ENCODE measurements around the gene SAP30. TPM values are rescaled to one million over a fixed set of nuclear protein-coding genes. Genes with fewer than 3 reads are reported as not detected.

The SAP30 gene
- total RNA-seq, 4 donors from 2014 or later = 22.2 to 47.9 (median 29.8) TPM

- 73 to 88% methylated on average over 1 of the region's 1 CpG for WGBS, 2 donors
- Histone ChIP-seq H3K27me3 (no peaks in the 10 kb centered on the region), H3K4me1 (no peaks in the 10 kb centered on the region), H3K4me3 (replicated peaks in 1 of 3) (no peak overlapping the region), H3K36me3 (no peaks in the 10 kb centered on the region), H3K27ac (no peak overlapping the region), H3K9me3 (no peaks in the 10 kb centered on the region)
- no peak for DNase-seq
- intact Hi-C loops (cut with DNase I) = no loop called here
- TF ChIP-seq POLR2A (IDR thresholded peaks at IDR 0.05) (no peak), CTCF (IDR thresholded peaks at IDR 0.05) (no peak)
Measured at GRCh38 chr4:173413036-173413435, 42.3 kb downstream of the SAP30 start.

GRCh38 chr4:173414456-173414855 lies 43.7 kb downstream of the SAP30 start:
- WGBS, 2 donors = 73 to 88% methylated on average over 3 of the region's 3 CpGs
- TF ChIP-seq POLR2A (IDR thresholded peaks at IDR 0.05) = no peak
- no peak for TF ChIP-seq CTCF (IDR thresholded peaks at IDR 0.05)
- no peaks in the 10 kb centered on the region for H3K36me3 ChIP-seq
- no peaks in the 10 kb centered on the region for H3K9me3 ChIP-seq
- intact Hi-C loops (cut with DNase I) = no loop called here
- H3K4me1 ChIP-seq = no peaks in the 10 kb centered on the region
- no peak for DNase-seq
- H3K27me3 ChIP-seq = no peaks in the 10 kb centered on the region
- no peak overlapping the region for H3K27ac ChIP-seq
- no peak overlapping the region for H3K4me3 ChIP-seq (replicated peaks in 1 of 3)

- H3K9me3 ChIP-seq = no peaks in the 10 kb centered on the region
- no peak overlapping the region for H3K27ac ChIP-seq
- no peaks in the 10 kb centered on the region for H3K36me3 ChIP-seq
- no peak overlapping the region for H3K4me3 ChIP-seq (replicated peaks in 1 of 3)
- intact Hi-C loops (cut with DNase I) = loop anchor here (5.0 kb wide), 2 partner anchors 77 to 393 kb away; no protein-coding TSS in a partner anchor
- 95% methylated on average over 3 of the region's 3 CpGs for WGBS, 2 donors
- TF ChIP-seq CTCF (IDR thresholded peaks at IDR 0.05) = no peak
- TF ChIP-seq POLR2A (IDR thresholded peaks at IDR 0.05) = no peak
- H3K27me3 ChIP-seq = no peaks in the 10 kb centered on the region
- no peaks in the 10 kb centered on the region for H3K4me1 ChIP-seq
- no peak for DNase-seq
Measured at GRCh38 chr4:173415092-173415491, 44.3 kb downstream of the SAP30 start.

GRCh38 chr4:173415885-173416653 lies 45.3 kb downstream of the SAP30 start:
- TF ChIP-seq CTCF (IDR thresholded peaks at IDR 0.05) = no peak
- TF ChIP-seq POLR2A (IDR thresholded peaks at IDR 0.05) = no peak
- no peaks in the 10 kb centered on the region for H3K4me1 ChIP-seq
- no peak overlapping the region for H3K4me3 ChIP-seq (replicated peaks in 1 of 3)
- WGBS, 2 donors = 85 to 90% methylated on average over 26 of the region's 26 CpGs
- peak in 1 of 2 donors; percentile 7 for DNase-seq
- no peaks in the 10 kb centered on the region for H3K9me3 ChIP-seq
- H3K27ac ChIP-seq = no peak overlapping the region
- intact Hi-C loops (cut with DNase I) = loop anchor here (2.0 to 5.0 kb wide), 3 partner anchors 76 to 394 kb away; no protein-coding TSS in a partner anchor
- H3K36me3 ChIP-seq = no peaks in the 10 kb centered on the region
- H3K27me3 ChIP-seq = no peaks in the 10 kb centered on the region

GRCh38 chr4:173417833-173418232 lies 47.1 kb downstream of the SAP30 start:
- H3K27ac ChIP-seq = no peak overlapping the region
- no peak for DNase-seq
- intact Hi-C loops (cut with DNase I) = loop anchor here (2.0 to 5.0 kb wide), 3 partner anchors 74 to 396 kb away; no protein-coding TSS in a partner anchor
- H3K4me1 ChIP-seq = no peaks in the 10 kb centered on the region
- no peak overlapping the region for H3K4me3 ChIP-seq (replicated peaks in 1 of 3)
- H3K9me3 ChIP-seq = no peaks in the 10 kb centered on the region
- H3K36me3 ChIP-seq = no peaks in the 10 kb centered on the region
- TF ChIP-seq POLR2A (IDR thresholded peaks at IDR 0.05) (no peak), CTCF (IDR thresholded peaks at IDR 0.05) (no peak)
- no peaks in the 10 kb centered on the region for H3K27me3 ChIP-seq

All from thyroid gland (tissue), 4 donors.